Effector memory CD8-positive, alpha-beta T cell (primary cell): ENCODE measurements around the gene ANO1.

Experiments
- ATAC-seq: fragments of 150-1000 bp; cut with Tn5 transposase; replicated peaks from 2 replicates; pipeline ENCODE4 v1.10.0; 2021; ENCODE audit warnings: mild to moderate bottlenecking, moderate library complexity
- DNase-seq, 3 experiments: peaks; one replicate each; pipeline ENCODE4 v3.0.0; 2021
- H3K27ac Mint-ChIP-seq, 2 donors: one replicate each; pipeline ENCODE4 v1.8.0; 2022; ENCODE audit warnings: mild to moderate bottlenecking in 2 of 2, mixed read lengths in 2 of 2, moderate library complexity in 2 of 2
- H3K27me3 Mint-ChIP-seq, 2 donors: one replicate each; pipeline ENCODE4 v1.8.0; 2022; ENCODE audit warnings: mixed read lengths in 2 of 2
- H3K36me3 Mint-ChIP-seq: one replicate; pipeline ENCODE4 v1.8.0; 2022; ENCODE audit warnings: mild to moderate bottlenecking, moderate library complexity, mixed read lengths; ENCODE audit not compliant: insufficient read depth
- H3K4me1 Mint-ChIP-seq, 2 donors: one replicate each; pipeline ENCODE4 v1.8.0; 2022; ENCODE audit warnings: low read depth in 2 of 2, mixed read lengths in 2 of 2
- H3K4me3 Mint-ChIP-seq, 2 donors: one replicate each; pipeline ENCODE4 v1.8.0; 2022; ENCODE audit warnings: mild to moderate bottlenecking in 2 of 2, mixed read lengths in 2 of 2, moderate library complexity in 2 of 2
- H3K9me3 Mint-ChIP-seq, 2 donors: one replicate each; pipeline ENCODE4 v1.8.0; 2022; ENCODE audit warnings: mixed read lengths in 2 of 2

ANO1 gene

GRCh38 chr11:70084046-70084984 lies 6.2 kb downstream of the ANO1 start:
- DNase-seq (no peak), ATAC-seq (no peak)
- H3K4me1 Mint-ChIP-seq = no peaks in the 10 kb centered on the region
- peaks cover 9 to 53% of the 10 kb centered on the region in 2 donors for H3K27me3 Mint-ChIP-seq
- H3K36me3 Mint-ChIP-seq = no peaks in the 10 kb centered on the region
- H3K27ac Mint-ChIP-seq = no peak overlapping the region
- H3K4me3 Mint-ChIP-seq = no peak overlapping the region
- H3K9me3 Mint-ChIP-seq = no peaks in the 10 kb centered on the region

GRCh38 chr11:70085815-70086769 lies 8.0 kb downstream of the ANO1 start:
- H3K27ac Mint-ChIP-seq = no peak overlapping the region
- H3K4me1 Mint-ChIP-seq = no peaks in the 10 kb centered on the region
- H3K27me3 Mint-ChIP-seq = peaks cover 10 to 46% of the 10 kb centered on the region in 2 donors
- H3K4me3 Mint-ChIP-seq = no peak overlapping the region
- H3K36me3 Mint-ChIP-seq = no peaks in the 10 kb centered on the region
- DNase-seq (no peak), ATAC-seq (no peak)
- H3K9me3 Mint-ChIP-seq = no peaks in the 10 kb centered on the region

GRCh38 chr11:70087446-70088167 lies 9.5 kb downstream of the ANO1 start:
- peaks cover 22 to 59% of the 10 kb centered on the region in 2 donors for H3K27me3 Mint-ChIP-seq
- no peak overlapping the region for H3K27ac Mint-ChIP-seq
- no peaks in the 10 kb centered on the region for H3K4me1 Mint-ChIP-seq
- no peak overlapping the region for H3K4me3 Mint-ChIP-seq
- ATAC-seq (no peak), DNase-seq (no peak)
- no peaks in the 10 kb centered on the region for H3K9me3 Mint-ChIP-seq
- H3K36me3 Mint-ChIP-seq = no peaks in the 10 kb centered on the region

- ATAC-seq = no peak
- Mint-ChIP-seq H3K36me3 (no peaks in the 10 kb centered on the region), H3K9me3 (no peaks in the 10 kb centered on the region), H3K27ac (no peak overlapping the region), H3K4me1 (no peaks in the 10 kb centered on the region), H3K27me3 (peaks cover 25 to 55% of the 10 kb centered on the region in 2 donors), H3K4me3 (no peak overlapping the region)
- no peak for DNase-seq
Observed at GRCh38 chr11:70088735-70089250, 10.7 kb downstream of the ANO1 start.

GRCh38 chr11:70089631-70090030 lies 11.5 kb downstream of the ANO1 start:
- no peak overlapping the region for H3K27ac Mint-ChIP-seq
- no peaks in the 10 kb centered on the region for H3K36me3 Mint-ChIP-seq
- H3K9me3 Mint-ChIP-seq = no peaks in the 10 kb centered on the region
- no peak for ATAC-seq
- no peak overlapping the region for H3K4me3 Mint-ChIP-seq
- no peak for DNase-seq
- no peaks in the 10 kb centered on the region for H3K4me1 Mint-ChIP-seq
- peaks cover 26 to 57% of the 10 kb centered on the region in 2 donors for H3K27me3 Mint-ChIP-seq

DNA sequence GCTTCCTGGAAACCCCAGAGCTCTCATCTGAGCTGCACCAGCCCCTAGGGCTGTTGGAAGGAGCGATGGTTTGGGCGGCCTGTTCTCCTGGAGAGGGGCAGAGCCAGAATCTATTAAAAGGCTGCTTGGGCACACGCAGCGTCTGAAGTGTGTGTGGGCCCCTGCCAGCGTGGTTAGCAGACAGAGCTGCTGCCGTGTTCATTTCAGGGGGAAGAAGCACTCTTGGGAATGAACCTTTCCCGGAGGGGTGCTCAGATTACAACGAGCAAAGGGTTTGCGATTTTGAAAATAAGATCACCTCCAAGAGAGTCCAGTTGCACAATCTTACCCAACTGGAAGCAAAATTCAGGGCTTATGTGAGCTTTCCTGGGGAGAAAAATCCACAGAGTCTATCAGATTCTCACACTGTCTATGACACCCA lies 12.9 kb downstream of the ANO1 start:
- no peaks in the 10 kb centered on the region for H3K36me3 Mint-ChIP-seq
- DNase-seq (no peak), ATAC-seq (no peak)
- H3K4me1 Mint-ChIP-seq = no peaks in the 10 kb centered on the region
- H3K4me3 Mint-ChIP-seq = no peak overlapping the region
- peaks cover 26 to 49% of the 10 kb centered on the region in 2 donors for H3K27me3 Mint-ChIP-seq
- no peaks in the 10 kb centered on the region for H3K9me3 Mint-ChIP-seq
- H3K27ac Mint-ChIP-seq = no peak overlapping the region

- no peak overlapping the region for H3K27ac Mint-ChIP-seq
- DNase-seq (no peak), ATAC-seq (no peak)
- H3K4me1 Mint-ChIP-seq = no peaks in the 10 kb centered on the region
- no peak overlapping the region for H3K4me3 Mint-ChIP-seq
- H3K9me3 Mint-ChIP-seq = no peaks in the 10 kb centered on the region
- peaks cover 26 to 45% of the 10 kb centered on the region in 2 donors for H3K27me3 Mint-ChIP-seq
- H3K36me3 Mint-ChIP-seq = no peaks in the 10 kb centered on the region
Observed at GRCh38 chr11:70091638-70092037, 13.5 kb downstream of the ANO1 start.

GRCh38 chr11:70092959-70093715 lies 15.0 kb downstream of the ANO1 start:
- no peaks in the 10 kb centered on the region for H3K4me1 Mint-ChIP-seq
- no peaks in the 10 kb centered on the region for H3K9me3 Mint-ChIP-seq
- DNase-seq (no peak), ATAC-seq (no peak)
- peaks cover 26 to 34% of the 10 kb centered on the region in 2 donors for H3K27me3 Mint-ChIP-seq
- H3K36me3 Mint-ChIP-seq = no peaks in the 10 kb centered on the region
- no peak overlapping the region for H3K27ac Mint-ChIP-seq
- H3K4me3 Mint-ChIP-seq = no peak overlapping the region

- H3K27me3 Mint-ChIP-seq = peaks cover 26 to 51% of the 10 kb centered on the region in 2 donors
- no peak overlapping the region for H3K27ac Mint-ChIP-seq
- H3K4me1 Mint-ChIP-seq = no peaks in the 10 kb centered on the region
- H3K4me3 Mint-ChIP-seq = no peak overlapping the region
- DNase-seq (no peak), ATAC-seq (no peak)
- no peaks in the 10 kb centered on the region for H3K36me3 Mint-ChIP-seq
- no peaks in the 10 kb centered on the region for H3K9me3 Mint-ChIP-seq
Observed at GRCh38 chr11:70095541-70096252, 17.6 kb downstream of the ANO1 start.

DNA sequence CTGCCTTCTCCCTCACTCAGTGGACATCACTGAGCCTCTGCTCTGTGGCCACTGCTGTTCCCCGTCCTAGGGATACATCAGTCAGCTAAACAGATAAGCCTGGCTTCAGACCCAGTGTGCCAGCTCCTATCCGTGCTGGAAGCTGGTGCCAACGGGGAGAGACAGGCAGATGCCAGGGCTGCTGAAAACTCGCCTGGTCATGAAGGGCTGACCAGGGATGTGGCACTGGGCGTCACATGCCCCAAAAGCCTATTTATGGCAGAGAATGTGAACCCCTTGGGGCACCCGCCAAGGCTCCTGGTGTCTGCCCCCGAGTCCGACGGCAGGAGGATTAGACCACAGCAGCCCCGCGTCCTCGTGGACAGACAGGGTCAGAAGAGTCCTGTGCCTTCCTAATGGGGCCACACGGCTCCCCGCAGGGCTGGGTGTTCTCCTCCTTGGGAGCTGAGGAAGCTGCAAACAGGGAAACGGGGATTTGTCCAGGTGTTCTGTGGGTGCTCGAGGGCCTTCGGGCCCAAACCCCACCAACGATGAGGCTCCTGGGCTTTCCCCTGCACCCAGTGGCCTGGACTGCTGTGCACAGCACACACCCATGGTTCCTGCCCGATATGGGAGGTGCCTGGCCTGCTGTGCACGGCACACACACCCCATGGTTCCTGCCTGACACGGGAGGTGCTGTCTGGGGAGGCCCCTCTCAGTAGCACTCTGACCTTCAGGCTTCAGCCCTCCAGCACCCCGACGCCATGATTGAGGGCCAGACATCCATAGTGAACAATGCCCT lies 19.9 kb downstream of the ANO1 start:
- H3K4me3 Mint-ChIP-seq = no peak overlapping the region
- no peak overlapping the region for H3K27ac Mint-ChIP-seq
- ATAC-seq (no peak), DNase-seq (no peak)
- no peaks in the 10 kb centered on the region for H3K4me1 Mint-ChIP-seq
- H3K27me3 Mint-ChIP-seq = peaks cover 12 to 46% of the 10 kb centered on the region in 2 donors
- H3K36me3 Mint-ChIP-seq = peaks cover 2% of the 10 kb centered on the region
- no peaks in the 10 kb centered on the region for H3K9me3 Mint-ChIP-seq

GRCh38 chr11:70098936-70099335 lies 20.8 kb downstream of the ANO1 start:
- Mint-ChIP-seq H3K4me1 (no peaks in the 10 kb centered on the region), H3K36me3 (peaks cover 3% of the 10 kb centered on the region), H3K27me3 (peaks cover 12 to 45% of the 10 kb centered on the region in 2 donors), H3K4me3 (no peak overlapping the region), H3K27ac (no peak overlapping the region), H3K9me3 (no peaks in the 10 kb centered on the region)
- ATAC-seq (no peak), DNase-seq (no peak)
